Activated effector memory CD4-positive, alpha-beta T cell treated with anti-CD3 and anti-CD28 coated beads, Interleukin-2, amount 50 U/mL, for 16 hours (primary cell): ENCODE results near the gene ADGRG4.
"Not testable (repeated sequence)": the region's sequence is repeated elsewhere in the genome, so short reads cannot be mapped to it uniquely, and the experiment has no call there.

ENCODE experiments used
- DNase-seq: peaks from one replicate; pipeline ENCODE4 v3.0.0-alpha.2; 2020

ADGRG4 gene

GRCh38 chrX:136386826-136387225 lies 86.1 kb downstream of the ADGRG4 start:
- DNase-seq, result no peak

GRCh38 chrX:136387951-136388502 lies 87.3 kb downstream of the ADGRG4 start:
- DNase-seq, result no peak

GRCh38 chrX:136390921-136391320 lies 90.2 kb downstream of the ADGRG4 start:
- no peak for DNase-seq

GRCh38 chrX:136395271-136395670 lies 94.5 kb downstream of the ADGRG4 start:
- no peak for DNase-seq

- DNase-seq, result no peak
These were observed 96.2 kb downstream of the ADGRG4 start for GRCh38 chrX:136397001-136397400.

GRCh38 chrX:136405126-136405525 lies 104.4 kb downstream of the ADGRG4 start:
- DNase-seq, result no peak

GRCh38 chrX:136417806-136418205 lies 117.0 kb downstream of the ADGRG4 start:
- DNase-seq, result no peak

- DNase-seq, result no peak
These were observed 120.6 kb downstream of the ADGRG4 start for GRCh38 chrX:136421338-136421737.

- DNase-seq, result no peak
These were observed 123.0 kb downstream of the ADGRG4 start for GRCh38 chrX:136423724-136424123.

- no peak for DNase-seq
These were observed 125.2 kb downstream of the ADGRG4 start for GRCh38 chrX:136425996-136426395.

- no peak for DNase-seq
These were observed 130.9 kb downstream of the ADGRG4 start for GRCh38 chrX:136431625-136432024.

- DNase-seq, result no peak
These were observed 137.0 kb downstream of the ADGRG4 start for GRCh38 chrX:136437774-136438173.

GRCh38 chrX:136438192-136438591 lies 137.4 kb downstream of the ADGRG4 start:
- DNase-seq, result no peak

- DNase-seq, result not testable (repeated sequence)
These were observed 144.9 kb downstream of the ADGRG4 start for GRCh38 chrX:136445674-136446073.

GRCh38 chrX:136446208-136446607 lies 145.4 kb downstream of the ADGRG4 start:
- no peak for DNase-seq

GRCh38 chrX:136447308-136447707 lies 146.5 kb downstream of the ADGRG4 start:
- no peak for DNase-seq

- DNase-seq, result no peak
These were observed 147.2 kb downstream of the ADGRG4 start for GRCh38 chrX:136447968-136448367.

GRCh38 chrX:136450050-136450830 lies 149.5 kb downstream of the ADGRG4 start:
- no peak for DNase-seq

- no peak for DNase-seq
These were observed 151.9 kb downstream of the ADGRG4 start for GRCh38 chrX:136452614-136453013.

GRCh38 chrX:136453114-136453513 lies 152.4 kb downstream of the ADGRG4 start:
- no peak for DNase-seq

GRCh38 chrX:136453771-136454170 lies 153.0 kb downstream of the ADGRG4 start:
- DNase-seq, result no peak

- no peak for DNase-seq
These were observed 155.4 kb downstream of the ADGRG4 start for GRCh38 chrX:136456133-136456532.

- DNase-seq, result no peak
These were observed 156.6 kb downstream of the ADGRG4 start for GRCh38 chrX:136457303-136457917.

- no peak for DNase-seq
These were observed 163.8 kb downstream of the ADGRG4 start for GRCh38 chrX:136464589-136464988.
